Vagina (tissue), 2 donors: ENCODE results near the gene NEDD4L. TPM values are rescaled to one million over a fixed set of nuclear protein-coding genes. Genes with fewer than 3 reads are reported as not detected.

ENCODE experiments used
- DNase-seq, 2 donors: peaks; one replicate each; pipeline ENCODE4 v3.0.0-alpha.2; 2017; ENCODE audit errors: extremely low spot score in 2 of 2
- H3K27ac ChIP-seq: fragments of 200-600 bp; sonication (generic); one replicate; pipeline ENCODE4 v1.5.1; 2019
- H3K27me3 ChIP-seq: fragments of 200-600 bp; sonication (generic); one replicate; pipeline ENCODE4 v1.5.1; 2019
- H3K36me3 ChIP-seq, 2 donors: fragments of 200-600 bp; sonication (generic); one replicate each; pipeline ENCODE4 v1.5.1; 2017 to 2019
- H3K4me1 ChIP-seq: fragments of 200-600 bp; sonication (generic); one replicate; pipeline ENCODE4 v1.5.1; 2019
- H3K4me3 ChIP-seq, 2 donors: fragments of 200-600 bp; sonication (generic); 1 replicate in 1 of 2; 2 replicates in 1 of 2; pipeline ENCODE4 v1.5.1; 2016 to 2019
- H3K9me3 ChIP-seq: fragments of 200-600 bp; sonication (generic); one replicate; pipeline ENCODE4 v1.5.1; 2019
- CTCF ChIP-seq, 3 experiments: fragments of 450-650 bp in 2 of 3; fragments of 200-600 bp in 1 of 3; sonication (generic) in 1 of 3; IDR thresholded peaks; one replicate each; pipeline ENCODE4 v1.5.1; 2017 to 2019; ENCODE audit warnings: antibody characterized with exemption in 3 of 3, mild to moderate bottlenecking in 2 of 3, moderate library complexity in 2 of 3
- POLR2A ChIP-seq, 2 donors: fragments of 450-650 bp; IDR thresholded peaks; one replicate each; pipeline ENCODE4 v1.6.1; 2017; ENCODE audit warnings: antibody characterized with exemption in 2 of 2, mild to moderate bottlenecking in 2 of 2, moderate library complexity in 2 of 2
- POLR2AphosphoS5 ChIP-seq, 2 donors: sonication (generic); formaldehyde crosslinking; IDR thresholded peaks; one replicate each; pipeline ENCODE4 v1.9.0; 2017; ENCODE audit warnings: antibody characterized with exemption in 2 of 2, mild to moderate bottlenecking in 2 of 2, low read depth in 1 of 2; ENCODE audit not compliant: insufficient read depth in 1 of 2
- intact Hi-C: fragments of 100-400 bp; cut with DNase I; formaldehyde crosslinking; loops from one replicate; pipeline ENCODE4 v1.15.1; 2023
- total RNA-seq: library from RNA; depleted of rRNA; stranded (reverse); fragments of >200 nt; gene quantifications from one replicate; pipeline ENCODE4 v1.2.3, GENCODE V29; 2016

Gene NEDD4L
- total RNA-seq, 1 donor from 2014 or later: 42.2 TPM

DNA sequence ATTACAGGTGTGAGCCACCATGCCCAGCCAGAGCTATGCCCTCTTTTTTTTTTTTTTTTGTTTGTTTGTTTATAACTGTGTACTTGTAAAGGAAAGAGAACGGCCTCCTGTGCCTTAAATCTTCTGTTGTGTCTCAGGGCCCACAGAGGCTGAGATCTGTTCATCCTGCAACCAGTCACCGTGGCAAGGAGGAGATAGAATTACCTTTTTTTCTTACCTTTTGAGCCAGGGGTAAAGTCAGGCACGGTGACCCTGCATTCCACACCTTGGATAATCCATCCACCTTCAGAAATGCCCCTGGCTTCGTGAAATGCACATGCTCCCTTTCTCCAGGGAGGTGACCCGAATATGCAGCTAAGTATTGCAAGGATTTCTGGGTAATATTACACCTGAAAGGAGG lies 12.8 kb downstream of the NEDD4L start:
- Histone ChIP-seq H3K4me3 (no peak overlapping the region), H3K27ac (no peak overlapping the region), H3K27me3 (no peaks in the 10 kb centered on the region), H3K36me3 (no peaks in the 10 kb centered on the region), H3K4me1 (no peaks in the 10 kb centered on the region), H3K9me3 (no peaks in the 10 kb centered on the region)
- intact Hi-C loops: no loop called here
- DNase-seq: no peak
- TF ChIP-seq POLR2AphosphoS5 (IDR thresholded peaks at IDR 0.05; ENCODE audit: insufficient read depth in 1 of 2, low read depth in 1 of 2): no peak
- no peak for TF ChIP-seq POLR2A (IDR thresholded peaks at IDR 0.05)
- no peak for TF ChIP-seq CTCF (IDR thresholded peaks at IDR 0.05)

DNA sequence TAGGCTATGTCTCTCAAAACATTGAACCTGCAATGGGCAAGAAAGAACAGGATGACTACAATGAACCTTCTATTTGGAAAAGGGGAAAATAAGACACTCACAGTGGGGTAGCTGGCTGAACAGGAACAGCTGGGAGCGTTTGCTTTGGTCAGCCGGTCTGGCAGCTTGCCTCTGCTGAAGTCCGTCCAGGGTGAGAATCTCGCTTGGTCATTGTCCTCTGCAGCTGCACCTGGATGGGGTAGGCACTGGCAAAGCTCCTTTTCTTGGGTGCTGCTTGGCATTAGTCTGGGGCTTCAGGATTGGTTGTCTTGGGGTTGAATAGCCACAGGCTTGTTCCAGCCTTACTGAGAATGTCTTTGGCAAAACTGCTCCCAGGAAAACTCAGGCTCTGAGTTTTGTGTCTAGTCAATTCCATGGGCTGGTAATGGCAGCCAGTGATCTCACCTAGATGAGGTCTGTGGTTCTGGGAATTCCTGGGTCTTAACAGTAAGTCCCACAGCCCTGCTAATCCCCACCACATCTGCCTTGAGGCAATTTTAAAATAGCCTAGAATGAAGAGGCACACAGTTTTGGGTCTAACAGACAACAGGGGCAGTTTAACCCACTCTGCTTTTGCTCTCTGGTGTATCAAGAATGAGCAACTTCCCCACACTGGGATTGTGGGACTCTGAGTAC lies 13.4 kb downstream of the NEDD4L start:
- Histone ChIP-seq H3K36me3 (no peaks in the 10 kb centered on the region), H3K27ac (no peak overlapping the region), H3K27me3 (no peaks in the 10 kb centered on the region), H3K4me3 (no peak overlapping the region), H3K4me1 (no peaks in the 10 kb centered on the region), H3K9me3 (no peaks in the 10 kb centered on the region)
- no peak for DNase-seq
- intact Hi-C loops: no loop called here
- TF ChIP-seq POLR2A (IDR thresholded peaks at IDR 0.05): no peak
- TF ChIP-seq CTCF (IDR thresholded peaks at IDR 0.05): no peak
- TF ChIP-seq POLR2AphosphoS5 (IDR thresholded peaks at IDR 0.05; ENCODE audit: insufficient read depth in 1 of 2, low read depth in 1 of 2): no peak

DNA sequence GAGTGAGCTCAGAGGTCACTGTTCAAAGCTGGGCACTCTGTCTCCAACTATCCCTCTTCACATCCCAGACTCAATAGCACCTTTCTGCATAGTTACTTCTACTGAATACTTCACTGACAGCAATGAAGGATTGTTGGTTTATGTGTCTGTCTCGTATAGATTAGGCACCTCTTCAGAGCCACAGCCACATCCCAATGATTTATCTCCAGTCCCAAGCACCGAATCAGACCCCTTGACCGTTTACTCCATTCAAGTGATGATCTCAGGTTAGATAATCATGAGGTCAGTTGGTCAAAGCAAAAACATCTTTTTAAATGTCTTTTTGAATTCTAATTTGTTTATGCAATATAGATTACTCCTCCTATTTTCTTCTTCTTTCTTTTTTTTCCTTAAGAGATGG lies 14.7 kb downstream of the NEDD4L start:
- Histone ChIP-seq H3K36me3 (no peaks in the 10 kb centered on the region), H3K9me3 (no peaks in the 10 kb centered on the region), H3K4me1 (no peaks in the 10 kb centered on the region), H3K27ac (no peak overlapping the region), H3K27me3 (no peaks in the 10 kb centered on the region), H3K4me3 (no peak overlapping the region)
- TF ChIP-seq CTCF (IDR thresholded peaks at IDR 0.05) (no peak), POLR2A (IDR thresholded peaks at IDR 0.05) (no peak), POLR2AphosphoS5 (IDR thresholded peaks at IDR 0.05; ENCODE audit: insufficient read depth in 1 of 2, low read depth in 1 of 2) (no peak)
- intact Hi-C loops: no loop called here
- no peak for DNase-seq

- no peaks in the 10 kb centered on the region for H3K9me3 ChIP-seq
- no peaks in the 10 kb centered on the region for H3K36me3 ChIP-seq
- TF ChIP-seq CTCF (IDR thresholded peaks at IDR 0.05) (no peak), POLR2A (IDR thresholded peaks at IDR 0.05) (no peak), POLR2AphosphoS5 (IDR thresholded peaks at IDR 0.05; ENCODE audit: insufficient read depth in 1 of 2, low read depth in 1 of 2) (no peak)
- H3K27me3 ChIP-seq: no peaks in the 10 kb centered on the region
- no peaks in the 10 kb centered on the region for H3K4me1 ChIP-seq
- no peak overlapping the region for H3K4me3 ChIP-seq
- DNase-seq: no peak
- intact Hi-C loops: no loop called here
- no peak overlapping the region for H3K27ac ChIP-seq
Measured at GRCh38 chr18:58060254-58060653, 16.2 kb downstream of the NEDD4L start.

- TF ChIP-seq POLR2AphosphoS5 (IDR thresholded peaks at IDR 0.05; ENCODE audit: insufficient read depth in 1 of 2, low read depth in 1 of 2) (no peak), POLR2A (IDR thresholded peaks at IDR 0.05) (no peak), CTCF (IDR thresholded peaks at IDR 0.05) (no peak)
- intact Hi-C loops: no loop called here
Measured at GRCh38 chr18:58061349-58061748, 17.3 kb downstream of the NEDD4L start.

More at GRCh38 chr18:58061349-58061748, 17.3 kb downstream of the NEDD4L start:
- H3K9me3 ChIP-seq: no peaks in the 10 kb centered on the region
- H3K27ac ChIP-seq: no peak overlapping the region
- no peaks in the 10 kb centered on the region for H3K36me3 ChIP-seq
- DNase-seq: no peak
- H3K27me3 ChIP-seq: no peaks in the 10 kb centered on the region
- H3K4me1 ChIP-seq: no peaks in the 10 kb centered on the region
- H3K4me3 ChIP-seq: no peak overlapping the region
